Glutamatergic neuron (in vitro differentiated cells): Measurements from ENCODE around the gene ARSG. TPM values are rescaled to one million over a fixed set of nuclear protein-coding genes. Genes with fewer than 3 reads are reported as not detected.
A peak's percentile ranks its signal among the peaks of the same experiment; 100 is the strongest.

Source experiments
- DNase-seq: peaks from one replicate; pipeline ENCODE4 v3.0.0; 2022
- H3K27ac Mint-ChIP-seq: one replicate; pipeline ENCODE4 v1.8.0; 2020; ENCODE audit warnings: mild to moderate bottlenecking, mixed read lengths, inconsistent platforms; ENCODE audit not compliant: unreplicated experiment
- H3K27me3 Mint-ChIP-seq: one replicate; pipeline ENCODE4 v1.8.0; 2020; ENCODE audit warnings: mild to moderate bottlenecking, moderate library complexity, mixed read lengths, inconsistent platforms; ENCODE audit not compliant: unreplicated experiment
- H3K36me3 Mint-ChIP-seq: one replicate; pipeline ENCODE4 v1.8.0; 2020; ENCODE audit warnings: mild to moderate bottlenecking, mixed read lengths, inconsistent platforms; ENCODE audit not compliant: unreplicated experiment
- H3K4me1 Mint-ChIP-seq: one replicate; pipeline ENCODE4 v1.8.0; 2020; ENCODE audit warnings: mild to moderate bottlenecking, low read depth, mixed read lengths, inconsistent platforms; ENCODE audit not compliant: unreplicated experiment
- H3K4me3 Mint-ChIP-seq: one replicate; pipeline ENCODE4 v1.8.0; 2020; ENCODE audit warnings: mild to moderate bottlenecking, mixed read lengths, inconsistent platforms; ENCODE audit not compliant: unreplicated experiment
- H3K9me3 Mint-ChIP-seq: one replicate; pipeline ENCODE4 v1.8.0; 2020; ENCODE audit warnings: mild to moderate bottlenecking, moderate library complexity, mixed read lengths, inconsistent platforms; ENCODE audit not compliant: unreplicated experiment
- CTCF ChIP-seq: fragments of 200-600 bp; sonication (generic); IDR thresholded peaks from one replicate; pipeline ENCODE4 v1.5.0; 2021; ENCODE audit not compliant: partially characterized antibody, unreplicated experiment
- total RNA-seq: library from RNA; stranded (reverse); fragmentation: NEBNext Ultra II Directional; extraction: Animal tissue kit (Norgen Biotek cat#: 25700); gene quantifications from one replicate; pipeline ENCODE4 v1.2.1, GENCODE V29; 2021; ENCODE audit not compliant: unreplicated experiment

Gene ARSG
- total RNA-seq, 1 donor from 2014 or later: 1.9 TPM

- Mint-ChIP-seq H3K9me3 (peaks cover 20% of the 10 kb centered on the region), H3K27me3 (peaks cover 10% of the 10 kb centered on the region), H3K4me1 (peaks cover 45% of the 10 kb centered on the region), H3K4me3 (peak overlapping the region; percentile 97), H3K36me3 (no peaks in the 10 kb centered on the region), H3K27ac (peak overlapping the region; percentile 99)
- no peak for TF ChIP-seq CTCF
- DNase-seq: no peak
These were observed 164.6 kb downstream of the ARSG start for GRCh38 chr17:68455901-68456338.

GRCh38 chr17:68456339-68457167, 165.3 kb downstream of the ARSG start:
- Mint-ChIP-seq H3K4me3 (peak overlapping the region; percentile 97), H3K9me3 (peaks cover 19% of the 10 kb centered on the region), H3K4me1 (peaks cover 48% of the 10 kb centered on the region), H3K27ac (peak overlapping the region; percentile 99), H3K27me3 (peaks cover 10% of the 10 kb centered on the region), H3K36me3 (no peaks in the 10 kb centered on the region)
- no peak for TF ChIP-seq CTCF
- DNase-seq: peak; percentile 64

- H3K36me3 Mint-ChIP-seq: no peaks in the 10 kb centered on the region
- peak within 1 kb of the TSS; percentile 99 for H3K27ac Mint-ChIP-seq
- DNase-seq: no peak
- peaks cover 10% of the 10 kb centered on the region for H3K27me3 Mint-ChIP-seq
- H3K4me3 Mint-ChIP-seq: peak within 1 kb of the TSS; percentile 97
- H3K9me3 Mint-ChIP-seq: peaks cover 17% of the 10 kb centered on the region
- no peak for TF ChIP-seq CTCF
- H3K4me1 Mint-ChIP-seq: peaks cover 49% of the 10 kb centered on the region
These were observed 165.9 kb downstream of the ARSG start, which contains the start of gene WIPI1 for GRCh38 chr17:68457168-68457538. Gene WIPI1, minus strand, starts transcription at chr17:68457496. Its CDS starts 75 bp downstream, at chr17:68457421.

- peaks cover 52% of the 10 kb centered on the region for H3K4me1 Mint-ChIP-seq
- peak; percentile 99 for DNase-seq
- peak overlapping the region; percentile 45 for H3K27ac Mint-ChIP-seq
- no peaks in the 10 kb centered on the region for H3K36me3 Mint-ChIP-seq
- peaks cover 10% of the 10 kb centered on the region for H3K27me3 Mint-ChIP-seq
- no peak for TF ChIP-seq CTCF
- peak overlapping the region; percentile 66 for H3K4me3 Mint-ChIP-seq
- H3K9me3 Mint-ChIP-seq: peaks cover 17% of the 10 kb centered on the region
These were observed 166.4 kb downstream of the ARSG start for GRCh38 chr17:68457539-68458259.
